Right lobe of liver (tissue), 6 donors: ENCODE results near the gene GOLT1A. TPM values are rescaled to one million over a fixed set of nuclear protein-coding genes. Genes with fewer than 3 reads are reported as not detected.

ENCODE experiments used
- ATAC-seq, 4 donors: fragments of 200-7000 bp; cut with Tn5 transposase; one replicate each; pipeline ENCODE4 v1.9.1; 2020; ENCODE audit warnings: mild to moderate bottlenecking in 4 of 4, moderate library complexity in 4 of 4
- DNase-seq, 3 donors: peaks; one replicate each; pipeline ENCODE4 v3.0.0-alpha.2; 2020
- H3K27ac ChIP-seq, 3 donors: fragments of 200-600 bp; one replicate each; pipeline ENCODE4 v1.8.0; 2022
- H3K27me3 ChIP-seq, 2 donors: fragments of 200-600 bp; one replicate each; pipeline ENCODE4 v1.8.0; 2022
- H3K36me3 ChIP-seq, 4 donors: fragments of 200-600 bp; sonication (generic) in 1 of 4; one replicate each; pipeline versions ENCODE4 v1.5.1 to v1.8.0; 2017 to 2022; ENCODE audit warnings: control low read depth in 1 of 4
- H3K4me1 ChIP-seq, 4 donors: fragments of 200-600 bp; sonication (generic) in 1 of 4; one replicate each; pipeline versions ENCODE4 v1.5.1 to v1.8.0; 2017 to 2022; ENCODE audit warnings: control low read depth in 1 of 4
- H3K4me3 ChIP-seq, 3 donors: fragments of 200-600 bp; one replicate each; pipeline ENCODE4 v1.8.0; 2022
- H3K9me3 ChIP-seq, 4 donors: fragments of 200-600 bp; sonication (generic) in 1 of 4; one replicate each; pipeline versions ENCODE4 v1.5.1 to v1.8.0; 2017 to 2022; ENCODE audit warnings: control low read depth in 1 of 4
- POLR2A ChIP-seq: fragments of 450-650 bp; IDR thresholded peaks from one replicate; pipeline ENCODE4 v1.6.1; 2017; ENCODE audit warnings: antibody characterized with exemption, mild to moderate bottlenecking
- WGBS: methylation state at CpG from one replicate; pipeline ENCODE4 v1.1.6; 2018; ENCODE audit warnings: low coverage, low lambda C conversion rate; ENCODE audit not compliant: insufficient coverage; ENCODE audit errors: missing lambda C conversion rate; 5-methylcytosine and 5-hydroxymethylcytosine counted together
- intact Hi-C, 2 donors: fragments of 100-400 bp; cut with DNase I; formaldehyde crosslinking; loops; one replicate each; pipeline versions ENCODE4 v1.11.2 to v1.14.1; 2022
- total RNA-seq, 6 experiments: library from RNA; depleted of rRNA in 2 of 6; stranded (reverse); fragments of >200 nt in 2 of 6; fragmentation: NEBNext Ultra II Directional in 3 of 6; extraction: Animal tissue kit (Norgen Biotek cat#: 25700) in 3 of 6; gene quantifications; one replicate each; pipeline versions ENCODE4 v1.1.0 to v1.2.4, GENCODE V29; 2016 to 2023
- TF ChIP-seq, protein P1 (sequence below), 4 donors: fragments of 200-600 bp in 3 of 4; fragments of 450-650 bp in 1 of 4; IDR thresholded peaks; one replicate each; pipeline versions ENCODE4 v1.5.1 to v1.8.0; 2016 to 2022; ENCODE audit warnings: antibody characterized with exemption in 4 of 4, mild to moderate bottlenecking in 2 of 4
- donor health status: DM: no; HTN: yes; CAD: no.
- donor health status: DM: no; HTN: no; CAD: no.
- donor health status: DM: no; HTN: no; CAD: no.
- donor health status: DM: no; HTN: yes; CAD: no.
- donor health status: DM: no; HTN: yes; CAD: no.

Gene GOLT1A
- total RNA-seq, 6 experiments from 2014 or later, result 49.4 to 103 (median 74.5) TPM

DNA sequence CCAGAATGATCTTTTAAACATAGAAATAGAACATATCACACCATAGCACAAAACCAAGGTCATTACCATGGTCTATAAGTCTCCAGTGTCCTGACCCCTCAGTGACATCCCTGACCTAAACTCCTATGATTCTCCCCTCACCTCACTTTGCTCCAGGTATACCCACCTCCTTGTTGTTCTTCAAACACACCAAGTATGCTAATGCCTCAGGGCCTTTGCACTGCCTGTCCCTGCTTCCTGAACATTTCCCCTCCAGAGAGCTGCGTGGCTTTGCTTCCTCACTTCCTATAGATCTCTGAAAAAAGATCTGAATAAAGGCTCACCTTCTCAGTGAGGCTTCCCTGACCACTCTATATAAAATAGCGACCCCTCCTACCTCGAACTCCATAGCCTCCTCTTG, 1.1 kb downstream of the GOLT1A start:
- intact Hi-C loops, result loop anchor here in 1 of 2 donors (10.0 kb wide), 1 partner anchor 152 kb away; no protein-coding TSS in a partner anchor
- Histone ChIP-seq H3K36me3 (peaks cover 0 to 5% (median 0%) of the 10 kb centered on the region in 4 donors), H3K27me3 (no peaks in the 10 kb centered on the region), H3K4me1 (peaks cover 0 to 31% (median 8%) of the 10 kb centered on the region in 4 donors), H3K4me3 (peak overlapping the region; percentile 53 to 73 (median 67)), H3K27ac (peak overlapping the region in 2 of 3 donors; percentile 74), H3K9me3 (no peaks in the 10 kb centered on the region)
- 66% methylated on average over 3 of the region's 3 CpGs for WGBS
- DNase-seq, result no peak
- TF ChIP-seq, protein P1, sequence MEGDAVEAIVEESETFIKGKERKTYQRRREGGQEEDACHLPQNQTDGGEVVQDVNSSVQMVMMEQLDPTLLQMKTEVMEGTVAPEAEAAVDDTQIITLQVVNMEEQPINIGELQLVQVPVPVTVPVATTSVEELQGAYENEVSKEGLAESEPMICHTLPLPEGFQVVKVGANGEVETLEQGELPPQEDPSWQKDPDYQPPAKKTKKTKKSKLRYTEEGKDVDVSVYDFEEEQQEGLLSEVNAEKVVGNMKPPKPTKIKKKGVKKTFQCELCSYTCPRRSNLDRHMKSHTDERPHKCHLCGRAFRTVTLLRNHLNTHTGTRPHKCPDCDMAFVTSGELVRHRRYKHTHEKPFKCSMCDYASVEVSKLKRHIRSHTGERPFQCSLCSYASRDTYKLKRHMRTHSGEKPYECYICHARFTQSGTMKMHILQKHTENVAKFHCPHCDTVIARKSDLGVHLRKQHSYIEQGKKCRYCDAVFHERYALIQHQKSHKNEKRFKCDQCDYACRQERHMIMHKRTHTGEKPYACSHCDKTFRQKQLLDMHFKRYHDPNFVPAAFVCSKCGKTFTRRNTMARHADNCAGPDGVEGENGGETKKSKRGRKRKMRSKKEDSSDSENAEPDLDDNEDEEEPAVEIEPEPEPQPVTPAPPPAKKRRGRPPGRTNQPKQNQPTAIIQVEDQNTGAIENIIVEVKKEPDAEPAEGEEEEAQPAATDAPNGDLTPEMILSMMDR (IDR thresholded peaks at IDR 0.05), result no peak
- no peak for TF ChIP-seq POLR2A
- ATAC-seq, result no peak

DNA sequence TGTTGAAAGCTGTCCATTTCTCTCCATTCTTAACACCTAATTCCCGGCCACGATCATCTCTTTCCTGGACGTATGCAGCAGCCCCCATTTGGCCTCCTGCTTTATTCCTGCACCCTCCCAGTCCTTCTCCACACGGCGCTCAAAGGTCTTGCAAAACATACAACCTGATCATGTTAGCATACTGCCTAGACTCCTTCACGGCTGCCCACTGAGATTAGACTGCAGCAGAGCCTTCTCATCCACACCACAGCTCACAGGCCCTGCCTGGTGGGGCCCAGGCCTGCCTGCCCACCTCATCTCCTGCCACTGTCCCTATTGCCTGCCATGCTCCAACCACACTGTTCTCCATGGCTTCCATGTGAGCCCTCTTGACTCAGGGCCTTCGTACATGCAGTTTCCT, 2.7 kb downstream of the GOLT1A start:
- Histone ChIP-seq H3K4me3 (no peak overlapping the region), H3K36me3 (peaks cover 0 to 5% (median 0%) of the 10 kb centered on the region in 4 donors), H3K27me3 (no peaks in the 10 kb centered on the region), H3K4me1 (peaks cover 0 to 43% (median 15%) of the 10 kb centered on the region in 4 donors), H3K27ac (no peak overlapping the region), H3K9me3 (no peaks in the 10 kb centered on the region)
- 61% methylated on average over 6 of the region's 7 CpGs for WGBS
- no peak for DNase-seq
- no peak for ATAC-seq
- intact Hi-C loops, result loop anchor here in 1 of 2 donors (10.0 kb wide), 1 partner anchor 154 kb away; no protein-coding TSS in a partner anchor
- TF ChIP-seq, protein P1 (IDR thresholded peaks at IDR 0.05), result no peak
- no peak for TF ChIP-seq POLR2A

DNA sequence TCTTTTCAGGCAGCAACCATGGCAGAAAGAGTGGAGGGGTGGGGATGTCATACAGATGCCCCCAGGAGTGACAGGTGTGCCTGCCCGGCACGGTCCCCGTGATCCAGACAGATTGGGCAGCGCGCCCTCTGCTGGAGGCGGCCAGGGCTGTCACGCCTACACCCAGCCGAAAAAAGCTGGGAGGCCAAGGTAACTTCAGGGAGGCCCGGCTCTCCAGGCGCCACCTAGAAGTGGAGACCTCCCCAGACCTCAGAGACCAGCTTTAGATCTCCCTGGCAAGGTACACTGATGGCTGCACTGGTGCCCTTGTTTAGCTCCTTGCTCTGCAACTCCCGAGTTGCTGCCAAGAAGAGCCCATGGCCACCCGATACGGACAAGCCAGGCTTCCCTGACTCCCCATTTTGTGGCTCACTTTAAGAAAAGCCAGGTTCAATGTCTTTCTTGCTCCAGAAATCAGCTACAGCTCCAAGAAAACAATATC, 6.6 kb downstream of the GOLT1A start:
- intact Hi-C loops, result loop anchor here in 1 of 2 donors (5.0 kb wide), 1 partner anchor 45 kb away; no protein-coding TSS in a partner anchor
- WGBS, result 26% methylated on average over 7 of the region's 13 CpGs
- no peaks in the 10 kb centered on the region for H3K9me3 ChIP-seq
- DNase-seq (peak; percentile 74 to 80 (median 76)), ATAC-seq (peak; percentile 88 to 95 (median 91))
- no peak overlapping the region for H3K27ac ChIP-seq
- TF ChIP-seq POLR2A, result no peak
- TF ChIP-seq, protein P1 (IDR thresholded peaks at IDR 0.05), result peak; percentile 72 to 94 (median 88)
- H3K4me1 ChIP-seq, result peaks cover 0 to 35% (median 11%) of the 10 kb centered on the region in 4 donors
- no peaks in the 10 kb centered on the region for H3K27me3 ChIP-seq
- peaks cover 0 to 5% (median 0%) of the 10 kb centered on the region in 4 donors for H3K36me3 ChIP-seq
- H3K4me3 ChIP-seq, result no peak overlapping the region

DNA sequence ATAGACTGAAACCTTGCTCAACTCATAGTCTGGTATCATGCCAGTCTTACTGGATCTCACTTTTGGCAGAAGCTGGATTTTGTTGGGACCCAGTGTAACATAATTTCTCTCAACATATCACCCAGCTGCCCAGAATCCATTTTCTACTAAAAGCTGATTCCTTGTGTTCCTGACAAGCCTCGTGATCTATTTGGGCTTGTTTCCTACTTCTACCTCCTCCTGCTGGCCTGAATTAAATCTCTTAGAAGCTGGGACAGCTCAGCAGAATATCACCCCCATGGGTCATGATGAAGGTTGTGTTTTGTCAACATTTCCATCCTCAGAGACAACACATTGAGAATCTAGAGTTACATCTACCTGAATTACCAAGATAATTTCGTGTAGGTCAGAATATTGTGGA, 7.7 kb downstream of the GOLT1A start:
- H3K27ac ChIP-seq, result no peak overlapping the region
- no peak for DNase-seq

More for the DNA sequence above, 7.7 kb downstream of the GOLT1A start:
- Histone ChIP-seq H3K9me3 (no peaks in the 10 kb centered on the region), H3K4me3 (no peak overlapping the region), H3K27me3 (no peaks in the 10 kb centered on the region), H3K4me1 (peaks cover 0 to 25% (median 10%) of the 10 kb centered on the region in 4 donors), H3K36me3 (peaks cover 0 to 5% (median 0%) of the 10 kb centered on the region in 4 donors)
- peak in 2 of 4 donors; percentile 19 to 29 for ATAC-seq
- intact Hi-C loops, result loop anchor here in 1 of 2 donors (5.0 kb wide), 1 partner anchor 44 kb away; no protein-coding TSS in a partner anchor
- no peak for TF ChIP-seq POLR2A
- TF ChIP-seq, protein P1 (IDR thresholded peaks at IDR 0.05), result peak in 1 of 4 donors; percentile 7
- 37% methylated on average over 2 of the region's 2 CpGs for WGBS
